IMR-90 (cell line): ENCODE data around the gene HCFC1. TPM values are rescaled to one million over a fixed set of nuclear protein-coding genes. Genes with fewer than 3 reads are reported as not detected.

Experiments used
- ATAC-seq: fragments of 200-7000 bp; cut with Tn5 transposase; 2 replicates; pipeline ENCODE4 v1.9.1; 2020; ENCODE audit warnings: low read depth, mild to moderate bottlenecking, moderate library complexity
- BruUV-seq: library from RNA; stranded (reverse); fragments of 400-500 nt; replicated peaks from 2 replicates; lab custom pipeline; 2021; lab: Mats Ljungman, UMichigan
- CTCF ChIA-PET: fragments of 300-600 bp; formaldehyde crosslinking; extraction: SDS; loops from one replicate; lab custom pipeline; 2021; ENCODE audit warnings: antibody characterized with exemption; lab: Yijun Ruan, JAX
- POLR2A ChIA-PET: fragments of 300-600 bp; sonication (Branson Sonifier 250); formaldehyde crosslinking; loops from one replicate; lab custom pipeline; 2022; ENCODE audit warnings: antibody characterized with exemption; ENCODE audit not compliant: unreplicated experiment; lab: Charles Lee
- DNase-seq: peaks from one replicate; pipeline ENCODE4 v3.0.0; 2013
- H2AFZ ChIP-seq: replicated peaks from 2 replicates; pipeline ENCODE3; 2013; ENCODE audit warnings: low read length, mild to moderate bottlenecking; ENCODE audit not compliant: poor library complexity
- H2AK5ac ChIP-seq: 2 replicates; pipeline ENCODE4 v1.6.1; 2013; ENCODE audit warnings: low read depth, low read length, inconsistent platforms
- H2AK9ac ChIP-seq: replicated peaks from 2 replicates; pipeline ENCODE3; 2013; ENCODE audit warnings: mild to moderate bottlenecking, low read depth, low read length, moderate library complexity; ENCODE audit not compliant: poor library complexity
- H2BK120ac ChIP-seq: 2 replicates; pipeline ENCODE4 v1.6.1; 2013; ENCODE audit warnings: low read depth, low read length, inconsistent platforms
- H2BK15ac ChIP-seq: 3 replicates; pipeline ENCODE4 v1.6.1; 2013; ENCODE audit warnings: low read depth, low read length, inconsistent platforms
- H2BK20ac ChIP-seq: 2 replicates; pipeline ENCODE4 v1.6.1; 2013; ENCODE audit warnings: low read depth, mild to moderate bottlenecking, inconsistent platforms, low read length, moderate library complexity
- H2BK5ac ChIP-seq: 2 replicates; pipeline ENCODE4 v1.6.1; 2013; ENCODE audit warnings: mild to moderate bottlenecking, low read depth, low read length, inconsistent platforms; ENCODE audit not compliant: poor library complexity, severe bottlenecking
- H3K14ac ChIP-seq: replicated peaks from 2 replicates; pipeline ENCODE4 v1.6.1; 2013; ENCODE audit warnings: low read depth, low read length, inconsistent platforms
- H3K18ac ChIP-seq: 2 replicates; pipeline ENCODE4 v1.6.1; 2013; ENCODE audit warnings: low read depth, low read length, control low read depth
- H3K23ac ChIP-seq: 2 replicates; pipeline ENCODE4 v1.6.1; 2013; ENCODE audit warnings: low read depth, low read length, inconsistent platforms
- H3K27ac ChIP-seq: 2 replicates; pipeline ENCODE4 v1.5.1; 2013; ENCODE audit warnings: mild to moderate bottlenecking, control low read depth, low read length; ENCODE audit not compliant: insufficient read depth
- H3K27me3 ChIP-seq: 2 replicates; pipeline ENCODE4 v1.6.1; 2013; ENCODE audit warnings: low read length; ENCODE audit not compliant: control insufficient read depth, insufficient read depth
- H3K36me3 ChIP-seq: 2 replicates; pipeline ENCODE4 v1.6.1; 2013; ENCODE audit warnings: low read length, mixed read lengths; ENCODE audit not compliant: control insufficient read depth, insufficient read depth
- H3K4ac ChIP-seq: 2 replicates; pipeline ENCODE4 v1.6.1; 2013; ENCODE audit warnings: low read depth, low read length, inconsistent platforms
- H3K4me1 ChIP-seq: 2 replicates; pipeline ENCODE4 v1.6.1; 2013; ENCODE audit warnings: low read length, mixed read lengths; ENCODE audit not compliant: control insufficient read depth, insufficient read depth
- H3K4me2 ChIP-seq: 2 replicates; pipeline ENCODE4 v1.6.1; 2013; ENCODE audit warnings: low read depth, mild to moderate bottlenecking, control low read depth, low read length, moderate library complexity
- H3K4me3 ChIP-seq: 2 replicates; pipeline ENCODE4 v1.5.1; 2013; ENCODE audit warnings: low read depth, mild to moderate bottlenecking, control low read depth, low read length, moderate library complexity; ENCODE audit not compliant: insufficient read depth
- H3K56ac ChIP-seq: 2 replicates; pipeline ENCODE4 v1.6.1; 2013; ENCODE audit warnings: low read length, inconsistent platforms; ENCODE audit not compliant: insufficient read depth; ENCODE audit errors: extremely low read depth
- H3K79me1 ChIP-seq, 2 experiments: 2 replicates each; pipeline ENCODE4 v1.6.1; 2013; ENCODE audit warnings: low read length in 2 of 2, inconsistent platforms in 1 of 2, low read depth in 1 of 2
- H3K9ac ChIP-seq: 2 replicates; pipeline ENCODE4 v1.6.1; 2013; ENCODE audit warnings: low read depth, low read length, control low read depth
- H3K9me1 ChIP-seq: 2 replicates; pipeline ENCODE4 v1.6.1; 2013; ENCODE audit warnings: low read length, inconsistent platforms; ENCODE audit not compliant: insufficient read depth
- H3K9me3 ChIP-seq: 2 replicates; pipeline ENCODE4 v1.6.1; 2013; ENCODE audit warnings: low read length; ENCODE audit not compliant: control insufficient read depth, insufficient read depth
- H4K20me1 ChIP-seq: 2 replicates; pipeline ENCODE4 v1.6.1; 2013; ENCODE audit warnings: low read length, inconsistent platforms; ENCODE audit not compliant: insufficient read depth
- H4K5ac ChIP-seq: 2 replicates; pipeline ENCODE4 v1.6.1; 2013; ENCODE audit warnings: mild to moderate bottlenecking, low read depth, low read length, control low read depth
- H4K8ac ChIP-seq, 2 experiments: 2 replicates each; pipeline ENCODE4 v1.6.1; 2013; ENCODE audit warnings: low read depth in 2 of 2, low read length in 2 of 2, control low read depth in 1 of 2, inconsistent platforms in 1 of 2
- H4K91ac ChIP-seq: 2 replicates; pipeline ENCODE4 v1.6.1; 2013; ENCODE audit warnings: low read depth, low read length, inconsistent platforms; ENCODE audit not compliant: insufficient read depth
- CTCF ChIP-seq: conservative IDR thresholded peaks from 2 replicates; pipeline ENCODE4 v1.5.1; 2012; ENCODE audit warnings: mild to moderate bottlenecking, low read depth, low read length, improper control_type of control experiment
- RAD21 ChIP-seq: IDR thresholded peaks from 2 replicates; pipeline ENCODE4 v1.6.1; 2012; ENCODE audit warnings: low read length, improper control_type of control experiment
- SMC3 ChIP-seq: fragments of 150-350 bp; IDR thresholded peaks from 2 replicates; pipeline ENCODE4 v1.6.1; 2016; ENCODE audit warnings: low read depth, mild to moderate bottlenecking, antibody characterized with exemption, low read length, moderate library complexity
- WGBS, 2 experiments: methylation state at CpG; one replicate each; pipeline versions ENCODE4 v1.1.5 to v1.1.7; 2013; ENCODE audit warnings: missing lambda C conversion rate in 2 of 2; ENCODE audit not compliant: insufficient read length in 1 of 2; ENCODE audit errors: extremely low coverage in 2 of 2; 5-methylcytosine and 5-hydroxymethylcytosine counted together
- dilution Hi-C: fragments of 300-500 bp; cut with HindIII; formaldehyde crosslinking; loops from one replicate; pipeline ENCODE4 v1.14.3; 2018; ENCODE audit warnings: low sequenced_read_pairs; ENCODE audit not compliant: unreplicated experiment
- in situ Hi-C: fragments of 300-500 bp; cut with MboI; formaldehyde crosslinking; loops from 3 replicates; pipeline ENCODE4 v1.14.3; 2019; ENCODE audit warnings: low sequenced_read_pairs, inconsistent platforms, mixed read lengths
- intact Hi-C: fragments of 100-400 bp; cut with micrococcal nuclease; formaldehyde crosslinking; loops from 2 replicates; pipeline ENCODE4 v1.10.0; 2022
- polyA plus RNA-seq, 3 experiments: library from polyadenylated mRNA; depleted of rRNA; stranded (reverse); fragments of >200 nt; gene quantifications; 2 replicates each; pipeline ENCODE4 v1.2.3, GENCODE V29; 2012; ENCODE audit warnings: low replicate concordance in 1 of 3
- total RNA-seq: library from RNA; depleted of rRNA; stranded (reverse); fragments of >200 nt; gene quantifications from 2 replicates; pipeline ENCODE4 v1.2.3, GENCODE V29; 2012
- TF ChIP-seq, protein P1 (sequence below): fragments of 150-350 bp; IDR thresholded peaks from 2 replicates; pipeline ENCODE4 v1.6.1; 2017; ENCODE audit warnings: mild to moderate bottlenecking, antibody characterized with exemption, low read length, low read depth

HCFC1 gene
- total and polyA plus RNA-seq, 2 of the 4 experiments (the other 2 are of a cell fraction), result 3.2 to 17.6 TPM

GRCh38 chrX:153922932-153923857 is 48.4 kb downstream of the HCFC1 start:
- WGBS, 2 experiments, result 72% methylated on average over 2 of the region's 25 CpGs; no CpG with 5 or more reads in 1 of the 2 experiments
- Histone ChIP-seq H2AK5ac (no peak overlapping the region), H3K4ac (no peak overlapping the region), H3K23ac (no peak overlapping the region), H2BK15ac (no peak overlapping the region), H3K27ac (no peak overlapping the region), H3K4me2 (no peak overlapping the region), H4K8ac (no peak overlapping the region), H3K9ac (no peak overlapping the region), H3K27me3 (peaks cover 5% of the 10 kb centered on the region; the same call in 1 of the 2 replicates), H3K56ac (no peak overlapping the region), H2BK5ac (no peak overlapping the region), H2AFZ (peak overlapping the region; percentile 35), H3K79me1 (peaks cover 0 to 7% of the 10 kb centered on the region in 2 experiments; a peak in 2 of 4 replicates), H4K20me1 (no peaks in the 10 kb centered on the region; the same call in 1 of the 2 replicates), H3K18ac (no peak overlapping the region), H2AK9ac (no peak overlapping the region), H3K14ac (no peak overlapping the region), H3K9me3 (no peaks in the 10 kb centered on the region), H2BK20ac (no peak overlapping the region), H4K5ac (no peak overlapping the region), H2BK120ac (no peak overlapping the region), H3K4me3 (no peak overlapping the region), H3K9me1 (no peaks in the 10 kb centered on the region; the same call in 1 of the 2 replicates), H3K36me3 (no peaks in the 10 kb centered on the region), H4K91ac (no peak overlapping the region), H3K4me1 (peaks cover 2% of the 10 kb centered on the region)
- ChIA-PET POLR2A (interaction anchor here (0.5 kb wide), 1 partner anchor 626 kb away, joined by 12 read pairs; no protein-coding TSS in a partner anchor), CTCF (interaction anchor here (0.8 kb wide), 1 partner anchor 11 kb away, joined by 7 read pairs; no protein-coding TSS in a partner anchor)
- in situ Hi-C loops, result loop anchor here (25.0 kb wide), 1 partner anchor 961 kb away; no protein-coding TSS in a partner anchor
- ATAC-seq (peak; percentile 46), DNase-seq (peak; percentile 58)
- intact Hi-C loops, result no loop called here
- dilution Hi-C loops, result no loop called here
- no TSS peak for BruUV-seq
- TF ChIP-seq CTCF (peak; percentile 50), RAD21 (0 out of 2 replicates have a peak, but pooled peaks have one; percentile 17), SMC3 (peak; percentile 27)
- TF ChIP-seq, protein P1, sequence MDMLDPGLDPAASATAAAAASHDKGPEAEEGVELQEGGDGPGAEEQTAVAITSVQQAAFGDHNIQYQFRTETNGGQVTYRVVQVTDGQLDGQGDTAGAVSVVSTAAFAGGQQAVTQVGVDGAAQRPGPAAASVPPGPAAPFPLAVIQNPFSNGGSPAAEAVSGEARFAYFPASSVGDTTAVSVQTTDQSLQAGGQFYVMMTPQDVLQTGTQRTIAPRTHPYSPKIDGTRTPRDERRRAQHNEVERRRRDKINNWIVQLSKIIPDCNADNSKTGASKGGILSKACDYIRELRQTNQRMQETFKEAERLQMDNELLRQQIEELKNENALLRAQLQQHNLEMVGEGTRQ, result no peak
